SHP77 treated with DMSO at 0.1 percent for 48 hours (cell line): ENCODE results near the gene PPARD.
A peak's percentile ranks its signal among the peaks of the same experiment; 100 is the strongest.
"Not testable (repeated sequence)": the region's sequence is repeated elsewhere in the genome, so short reads cannot be mapped to it uniquely, and the experiment has no call there.

ENCODE experiments used
- DNase-seq: peaks from one replicate; lab custom pipeline; 2025; lab: John Stamatoyannopoulos, UW

PPARD gene

DNA sequence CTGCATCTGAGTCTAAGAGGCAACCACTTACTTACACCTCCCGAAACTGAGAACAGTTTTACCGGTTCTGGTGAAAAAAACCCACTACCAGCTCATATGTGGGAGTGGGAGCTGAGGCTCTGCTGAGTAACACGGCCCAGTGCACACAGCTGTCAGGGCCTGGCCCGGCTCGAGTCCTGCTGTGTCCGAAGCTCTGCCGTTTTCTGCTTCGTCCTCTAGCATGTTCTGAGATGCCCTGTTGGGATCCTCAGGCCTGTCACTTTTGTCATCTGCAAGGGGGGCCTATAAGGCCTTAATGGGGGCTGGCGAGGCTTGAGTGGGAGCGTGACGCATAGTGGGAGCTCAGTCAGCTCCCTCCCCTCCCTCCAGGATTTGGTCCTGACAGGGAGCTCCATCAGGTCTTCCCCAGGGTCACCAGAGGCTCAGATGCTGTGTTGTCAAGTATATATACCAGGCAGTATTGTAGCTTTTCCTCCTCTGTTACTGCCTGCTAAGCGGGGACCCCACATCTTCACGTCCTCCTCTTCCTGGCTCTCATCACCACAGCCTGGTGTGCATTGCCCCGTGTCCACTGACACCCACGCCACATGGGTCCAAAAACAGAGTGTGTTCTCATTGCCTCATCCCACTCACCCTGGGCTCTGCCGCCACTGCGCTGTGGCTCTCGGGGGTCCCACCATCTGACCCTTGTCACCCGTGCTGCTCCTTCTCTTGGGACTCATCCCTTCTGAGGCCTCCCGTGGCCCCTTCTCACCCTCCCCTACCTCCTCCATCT lies 64.5 kb downstream of the PPARD start:
- no peak for DNase-seq

DNA sequence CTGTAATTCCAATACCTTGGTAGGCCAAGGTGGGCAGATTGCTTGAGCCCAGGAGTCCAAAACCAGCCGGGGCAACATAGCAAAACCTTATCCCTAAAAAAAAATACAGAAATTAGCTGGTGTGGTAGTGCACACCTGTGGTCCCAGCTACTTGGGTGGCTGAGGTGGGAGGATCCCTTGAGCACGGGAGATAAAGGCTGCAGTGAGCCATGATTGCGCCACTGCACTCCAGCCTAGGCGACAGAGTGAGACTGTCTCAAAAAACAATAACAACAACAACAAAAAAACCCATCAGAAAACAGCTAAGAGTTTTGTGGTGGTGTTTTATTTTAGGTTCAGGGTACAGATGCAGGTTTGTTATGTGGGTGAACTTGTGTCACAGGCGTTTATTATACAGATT lies 66.9 kb downstream of the PPARD start:
- no peak for DNase-seq

GRCh38 chr6:35410131-35410530 lies 67.8 kb downstream of the PPARD start:
- no peak for DNase-seq

- DNase-seq = no peak
These were observed 68.7 kb downstream of the PPARD start for GRCh38 chr6:35411066-35411465.

- DNase-seq = no peak
These were observed 69.7 kb downstream of the PPARD start for GRCh38 chr6:35412102-35412501.

DNA sequence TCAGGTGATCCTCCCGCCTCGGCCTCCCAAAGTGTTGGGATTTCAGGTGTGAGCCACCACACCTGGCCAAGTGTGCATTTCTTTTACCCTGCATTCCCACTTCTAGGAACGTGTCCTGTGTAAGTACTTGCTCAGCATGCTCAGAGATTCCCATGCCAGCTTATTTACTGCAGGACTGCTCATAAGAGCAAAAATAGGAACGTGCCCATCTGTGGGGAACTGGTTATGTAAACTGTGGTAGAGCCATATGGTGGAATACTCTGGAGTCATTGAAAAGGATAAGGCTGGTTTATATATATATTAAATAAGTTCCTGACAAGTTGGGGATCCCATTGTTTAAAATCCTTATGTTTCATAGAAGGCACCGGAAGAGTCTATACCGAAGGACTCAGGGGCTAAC lies 71.6 kb downstream of the PPARD start:
- no peak for DNase-seq

GRCh38 chr6:35415065-35415891 lies 72.9 kb downstream of the PPARD start:
- DNase-seq = peak; percentile 82

DNA sequence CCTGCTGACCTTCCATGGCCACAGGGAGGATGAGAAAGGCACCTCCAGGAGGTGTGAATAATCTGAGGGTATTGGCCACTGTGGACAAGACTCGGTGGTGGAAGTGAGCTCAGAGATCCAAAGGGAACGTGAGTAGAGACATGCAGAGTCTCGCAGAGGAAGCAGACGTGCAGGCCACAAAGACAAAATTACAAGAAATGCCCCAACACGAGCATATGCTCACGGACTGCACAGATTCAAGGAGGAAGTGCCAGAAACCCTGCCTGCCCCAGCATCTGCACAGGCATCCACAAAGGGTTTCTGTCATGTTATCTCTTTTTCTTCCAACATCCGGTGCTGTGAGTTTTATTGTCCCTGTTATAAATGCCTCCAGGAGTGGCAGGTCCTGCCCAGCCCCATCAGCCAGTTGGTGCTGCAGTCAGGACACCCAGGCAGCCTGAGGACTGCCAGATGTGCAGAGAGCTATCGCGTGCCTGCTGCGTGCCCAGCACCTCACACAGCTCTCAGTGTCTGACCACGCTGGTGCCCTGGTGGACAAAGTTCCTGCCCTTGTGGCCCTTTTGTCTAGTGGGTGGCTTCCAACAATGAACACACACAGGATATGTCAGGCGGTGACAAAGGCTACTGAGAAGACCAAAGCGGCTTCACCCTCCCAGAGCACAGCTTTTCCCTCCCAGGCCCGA lies 75.8 kb downstream of the PPARD start:
- no peak for DNase-seq

DNA sequence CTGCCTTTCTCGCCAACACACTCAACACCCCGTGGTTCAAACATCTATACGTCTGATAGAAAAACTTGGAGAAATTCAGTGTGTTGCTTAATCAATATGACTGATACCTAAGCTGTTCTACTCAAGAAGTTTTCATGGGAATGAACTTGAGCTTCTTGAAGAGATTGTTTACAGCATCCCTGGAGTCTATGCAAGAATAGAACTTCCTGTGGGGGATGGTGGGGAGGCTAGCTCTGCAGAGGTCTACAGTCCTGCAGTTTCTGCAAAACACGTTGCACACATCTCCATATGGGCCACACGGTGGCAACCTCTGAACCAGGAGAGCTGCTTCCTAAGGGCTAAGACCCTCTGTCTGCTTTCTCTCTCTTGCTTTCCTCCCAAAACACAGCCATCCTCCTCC lies 77.1 kb downstream of the PPARD start:
- DNase-seq = no peak

- no peak for DNase-seq
These were observed 77.6 kb downstream of the PPARD start for GRCh38 chr6:35419961-35420360.

DNA sequence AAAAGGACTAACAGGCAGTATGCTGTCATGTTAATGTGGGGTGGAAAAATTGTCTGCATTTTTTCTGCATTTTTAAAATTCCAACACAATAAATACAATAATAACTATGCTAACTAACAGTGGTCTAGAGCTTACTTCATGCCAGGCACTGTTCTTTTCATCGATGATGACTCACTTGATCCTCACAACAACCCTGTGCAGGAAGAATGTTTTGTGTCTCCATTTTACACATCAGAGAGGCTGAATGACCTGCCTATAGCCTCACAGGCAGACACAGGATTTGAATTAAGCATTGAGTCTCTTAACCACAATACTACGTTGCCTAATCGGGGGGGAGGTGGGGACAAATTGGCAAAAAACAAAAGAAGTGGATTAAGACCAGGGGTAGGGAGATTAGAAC lies 82.9 kb downstream of the PPARD start:
- no peak for DNase-seq

DNA sequence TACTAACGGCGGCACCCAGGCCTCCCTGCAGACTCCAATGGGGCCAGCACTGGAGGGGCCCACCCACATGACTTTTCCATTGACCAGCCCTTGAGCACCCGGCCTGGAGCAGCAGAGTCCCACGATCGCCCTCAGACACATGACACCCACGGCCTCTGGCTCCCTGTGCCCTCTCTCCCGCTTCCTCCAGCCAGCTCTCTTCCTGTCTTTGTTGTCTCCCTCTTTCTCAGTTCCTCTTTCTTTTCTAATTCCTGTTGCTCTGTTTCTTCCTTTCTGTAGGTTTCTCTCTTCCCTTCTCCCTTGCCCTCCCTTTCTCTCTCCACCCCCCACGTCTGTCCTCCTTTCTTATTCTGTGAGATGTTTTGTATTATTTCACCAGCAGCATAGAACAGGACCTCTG lies 83.7 kb downstream of the PPARD start:
- no peak for DNase-seq

- no peak for DNase-seq
These were observed 85.1 kb downstream of the PPARD start for GRCh38 chr6:35427435-35427834.

DNA sequence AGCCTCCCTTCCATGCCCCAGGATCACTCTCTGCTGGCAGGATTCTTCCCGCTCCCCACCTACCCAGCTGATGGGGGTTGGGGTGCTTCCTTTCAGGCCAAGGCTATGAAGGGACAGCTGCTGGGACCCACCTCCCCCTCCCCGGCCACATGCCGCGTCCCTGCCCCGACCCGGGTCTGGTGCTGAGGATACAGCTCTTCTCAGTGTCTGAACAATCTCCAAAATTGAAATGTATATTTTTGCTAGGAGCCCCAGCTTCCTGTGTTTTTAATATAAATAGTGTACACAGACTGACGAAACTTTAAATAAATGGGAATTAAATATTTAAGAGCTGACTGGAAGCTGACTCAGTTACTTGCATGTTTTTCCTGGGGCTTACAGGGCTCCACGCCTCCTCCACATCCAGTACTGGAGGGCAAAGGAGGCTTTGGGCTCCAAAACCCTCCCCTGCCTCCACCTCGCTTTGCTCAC lies 85.5 kb downstream of the PPARD start:
- DNase-seq = no peak

- no peak for DNase-seq
These were observed 86.2 kb downstream of the PPARD start for GRCh38 chr6:35428421-35429149.

- DNase-seq = no peak
These were observed 87.1 kb downstream of the PPARD start for GRCh38 chr6:35429463-35429862.

GRCh38 chr6:35432291-35432690 lies 89.9 kb downstream of the PPARD start:
- no peak for DNase-seq

DNA sequence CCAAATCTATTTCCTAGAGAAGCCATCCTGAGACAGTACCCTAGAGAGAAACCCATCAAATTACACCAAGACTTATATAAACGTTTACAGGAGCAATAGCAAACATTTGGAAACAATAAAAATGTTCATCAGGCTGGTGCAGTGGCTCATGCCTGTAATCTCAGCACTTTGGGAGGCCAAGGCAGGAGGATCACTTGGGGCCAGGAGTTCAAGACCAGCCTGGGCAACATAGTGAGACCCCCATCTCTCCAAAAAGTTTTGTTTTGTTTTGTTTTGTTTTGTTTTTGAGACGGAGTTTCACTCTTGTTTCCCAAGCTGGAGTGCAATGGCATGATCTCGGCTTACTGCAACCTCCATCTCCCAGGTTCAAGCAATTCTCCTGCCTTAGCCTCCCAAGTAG lies 90.3 kb downstream of the PPARD start:
- not testable (repeated sequence) for DNase-seq

- DNase-seq = no peak
These were observed 92.9 kb downstream of the PPARD start for GRCh38 chr6:35435074-35435837.

- no peak for DNase-seq
These were observed 93.9 kb downstream of the PPARD start for GRCh38 chr6:35436071-35436857.
